MM.1S (cell line): ENCODE measurements around the gene APOB.

Experiments
- EZH2 ChIP-seq: fragments of 300-600 bp; sonication (generic); optimal IDR thresholded peaks from 2 replicates; pipeline ENCODE3; 2017; ENCODE audit warnings: low read depth, mild to moderate bottlenecking, antibody characterized with exemption, low read length, mixed read lengths
- EZH2phosphoT487 ChIP-seq: fragments of 300-600 bp; sonication (generic); IDR thresholded peaks from 2 replicates; pipeline ENCODE4 v1.6.1; 2018; ENCODE audit warnings: antibody characterized with exemption, low read length
- TF ChIP-seq, protein P1 (sequence below): fragments of 300-600 bp; sonication (generic); IDR thresholded peaks from 2 replicates; pipeline ENCODE4 v1.5.1; 2016; ENCODE audit warnings: antibody characterized with exemption, low read length, mixed read lengths

- TF ChIP-seq, protein P1, sequence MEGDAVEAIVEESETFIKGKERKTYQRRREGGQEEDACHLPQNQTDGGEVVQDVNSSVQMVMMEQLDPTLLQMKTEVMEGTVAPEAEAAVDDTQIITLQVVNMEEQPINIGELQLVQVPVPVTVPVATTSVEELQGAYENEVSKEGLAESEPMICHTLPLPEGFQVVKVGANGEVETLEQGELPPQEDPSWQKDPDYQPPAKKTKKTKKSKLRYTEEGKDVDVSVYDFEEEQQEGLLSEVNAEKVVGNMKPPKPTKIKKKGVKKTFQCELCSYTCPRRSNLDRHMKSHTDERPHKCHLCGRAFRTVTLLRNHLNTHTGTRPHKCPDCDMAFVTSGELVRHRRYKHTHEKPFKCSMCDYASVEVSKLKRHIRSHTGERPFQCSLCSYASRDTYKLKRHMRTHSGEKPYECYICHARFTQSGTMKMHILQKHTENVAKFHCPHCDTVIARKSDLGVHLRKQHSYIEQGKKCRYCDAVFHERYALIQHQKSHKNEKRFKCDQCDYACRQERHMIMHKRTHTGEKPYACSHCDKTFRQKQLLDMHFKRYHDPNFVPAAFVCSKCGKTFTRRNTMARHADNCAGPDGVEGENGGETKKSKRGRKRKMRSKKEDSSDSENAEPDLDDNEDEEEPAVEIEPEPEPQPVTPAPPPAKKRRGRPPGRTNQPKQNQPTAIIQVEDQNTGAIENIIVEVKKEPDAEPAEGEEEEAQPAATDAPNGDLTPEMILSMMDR, result no peak
- no peak for TF ChIP-seq EZH2phosphoT487
- no peak for TF ChIP-seq EZH2
These were observed 82.0 kb downstream of the APOB start for GRCh38 chr2:20961858-20962257.
